ENCODE measurements around the gene NCAN. TPM values are rescaled to one million over a fixed set of nuclear protein-coding genes. Genes with fewer than 3 reads are reported as not detected.

Gene NCAN
- total RNA-seq, 1 donor from 2014 or later: not detected

DNA sequence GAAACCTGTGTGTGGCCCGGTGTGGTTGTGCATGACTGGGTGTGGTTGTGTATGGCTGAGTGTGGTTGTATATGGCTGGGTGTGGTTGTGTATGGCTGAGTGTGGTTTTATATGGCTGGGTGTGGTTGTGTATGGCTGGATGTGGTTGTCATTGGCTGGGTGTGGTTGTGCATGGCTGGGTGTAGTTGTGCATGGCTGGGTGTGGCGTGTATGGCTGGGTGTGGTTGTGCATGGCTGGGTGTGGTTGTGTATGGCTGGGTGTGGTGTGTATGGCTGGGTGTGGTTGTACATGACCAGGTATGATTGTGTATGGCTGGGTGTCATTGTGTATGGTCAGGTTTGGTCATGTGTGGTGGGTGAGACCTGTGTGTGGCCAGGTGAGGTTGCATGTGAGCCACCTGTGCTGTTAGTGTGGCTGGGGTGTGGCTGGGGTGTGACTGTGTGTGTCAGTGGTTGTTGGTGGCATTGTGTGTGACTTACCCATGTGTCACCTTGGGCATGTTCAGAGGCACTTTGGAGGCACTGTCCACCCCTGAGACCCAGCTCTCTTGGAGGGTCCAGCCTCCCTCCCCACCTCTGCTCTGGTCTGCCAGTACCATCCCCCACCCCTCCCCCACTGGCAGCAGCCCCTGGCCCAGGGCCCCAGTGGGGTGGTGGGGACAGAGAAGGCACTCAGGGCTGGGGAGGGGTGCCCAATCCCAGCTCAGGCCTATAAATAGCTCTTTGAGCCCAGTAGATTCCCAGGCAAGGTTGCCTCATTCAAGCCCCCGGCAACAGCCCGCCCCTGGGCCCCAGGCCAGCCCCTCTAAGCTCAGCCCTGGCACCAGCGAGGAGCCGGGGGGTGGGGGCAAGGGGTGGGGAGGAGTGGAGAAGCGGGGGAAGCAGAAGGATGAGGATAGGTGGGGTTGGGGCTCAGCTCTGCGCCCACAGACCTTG is 3.9 kb upstream of the NCAN start:
- no peak for DNase-seq (ENCODE audit: low spot score)
- peaks cover 5% of the 10 kb centered on the region for H3K4me1 Mint-ChIP-seq (ENCODE audit: low read depth)
- no peak overlapping the region for H3K4me3 Mint-ChIP-seq (ENCODE audit: unreplicated experiment)
- H3K27ac Mint-ChIP-seq (ENCODE audit: unreplicated experiment): no peak overlapping the region
- no peaks in the 10 kb centered on the region for H3K36me3 Mint-ChIP-seq (ENCODE audit: low read depth)
- TF ChIP-seq, protein P1, sequence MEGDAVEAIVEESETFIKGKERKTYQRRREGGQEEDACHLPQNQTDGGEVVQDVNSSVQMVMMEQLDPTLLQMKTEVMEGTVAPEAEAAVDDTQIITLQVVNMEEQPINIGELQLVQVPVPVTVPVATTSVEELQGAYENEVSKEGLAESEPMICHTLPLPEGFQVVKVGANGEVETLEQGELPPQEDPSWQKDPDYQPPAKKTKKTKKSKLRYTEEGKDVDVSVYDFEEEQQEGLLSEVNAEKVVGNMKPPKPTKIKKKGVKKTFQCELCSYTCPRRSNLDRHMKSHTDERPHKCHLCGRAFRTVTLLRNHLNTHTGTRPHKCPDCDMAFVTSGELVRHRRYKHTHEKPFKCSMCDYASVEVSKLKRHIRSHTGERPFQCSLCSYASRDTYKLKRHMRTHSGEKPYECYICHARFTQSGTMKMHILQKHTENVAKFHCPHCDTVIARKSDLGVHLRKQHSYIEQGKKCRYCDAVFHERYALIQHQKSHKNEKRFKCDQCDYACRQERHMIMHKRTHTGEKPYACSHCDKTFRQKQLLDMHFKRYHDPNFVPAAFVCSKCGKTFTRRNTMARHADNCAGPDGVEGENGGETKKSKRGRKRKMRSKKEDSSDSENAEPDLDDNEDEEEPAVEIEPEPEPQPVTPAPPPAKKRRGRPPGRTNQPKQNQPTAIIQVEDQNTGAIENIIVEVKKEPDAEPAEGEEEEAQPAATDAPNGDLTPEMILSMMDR (IDR thresholded peaks at IDR 0.05): no peak
- H3K9me3 Mint-ChIP-seq (ENCODE audit: low read depth): no peaks in the 10 kb centered on the region
- H3K27me3 Mint-ChIP-seq (ENCODE audit: low read depth): peaks cover 27% of the 10 kb centered on the region

DNA sequence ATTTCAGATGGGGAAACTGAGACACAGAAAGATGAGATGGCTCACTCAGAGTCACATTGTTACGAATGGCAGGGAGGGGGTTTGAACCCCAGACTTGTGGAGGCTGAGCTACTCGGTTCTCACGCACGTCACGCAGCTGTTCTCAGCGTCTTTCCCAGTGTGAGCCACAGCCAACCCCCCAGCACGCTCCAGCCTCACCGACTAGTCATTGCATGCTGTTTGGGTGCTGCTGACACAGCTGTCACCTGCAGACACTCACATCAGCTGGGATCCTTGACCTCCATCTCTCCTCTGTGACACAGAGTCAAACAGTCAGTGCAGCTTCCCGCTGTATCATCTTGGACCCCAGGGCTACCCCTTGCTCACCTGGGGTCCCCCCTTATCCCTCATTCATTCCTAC is 2.4 kb upstream of the NCAN start:
- Mint-ChIP-seq H3K4me3 (ENCODE audit: unreplicated experiment) (no peak overlapping the region), H3K27ac (ENCODE audit: unreplicated experiment) (no peak overlapping the region), H3K9me3 (ENCODE audit: low read depth) (no peaks in the 10 kb centered on the region), H3K36me3 (ENCODE audit: low read depth) (no peaks in the 10 kb centered on the region), H3K27me3 (ENCODE audit: low read depth) (peaks cover 41% of the 10 kb centered on the region), H3K4me1 (ENCODE audit: low read depth) (no peaks in the 10 kb centered on the region)
- TF ChIP-seq, protein P1 (IDR thresholded peaks at IDR 0.05): no peak
- no peak for DNase-seq (ENCODE audit: low spot score)

GRCh38 chr19:19212916-19213315 is 1.2 kb downstream of the NCAN start:
- Mint-ChIP-seq H3K27me3 (ENCODE audit: low read depth) (peaks cover 38% of the 10 kb centered on the region), H3K36me3 (ENCODE audit: low read depth) (no peaks in the 10 kb centered on the region), H3K9me3 (ENCODE audit: low read depth) (peaks cover 4% of the 10 kb centered on the region), H3K4me1 (ENCODE audit: low read depth) (no peaks in the 10 kb centered on the region), H3K4me3 (ENCODE audit: unreplicated experiment) (no peak overlapping the region), H3K27ac (ENCODE audit: unreplicated experiment) (no peak overlapping the region)
- TF ChIP-seq, protein P1 (IDR thresholded peaks at IDR 0.05): no peak
- no peak for DNase-seq (ENCODE audit: low spot score)

- Mint-ChIP-seq H3K9me3 (ENCODE audit: low read depth) (peaks cover 4% of the 10 kb centered on the region), H3K4me3 (ENCODE audit: unreplicated experiment) (no peak overlapping the region), H3K36me3 (ENCODE audit: low read depth) (no peaks in the 10 kb centered on the region), H3K27me3 (ENCODE audit: low read depth) (peaks cover 38% of the 10 kb centered on the region), H3K27ac (ENCODE audit: unreplicated experiment) (no peak overlapping the region), H3K4me1 (ENCODE audit: low read depth) (no peaks in the 10 kb centered on the region)
- DNase-seq (ENCODE audit: low spot score): no peak
- TF ChIP-seq, protein P1 (IDR thresholded peaks at IDR 0.05): no peak
Observed at GRCh38 chr19:19213426-19214158, 1.8 kb downstream of the NCAN start.

DNA sequence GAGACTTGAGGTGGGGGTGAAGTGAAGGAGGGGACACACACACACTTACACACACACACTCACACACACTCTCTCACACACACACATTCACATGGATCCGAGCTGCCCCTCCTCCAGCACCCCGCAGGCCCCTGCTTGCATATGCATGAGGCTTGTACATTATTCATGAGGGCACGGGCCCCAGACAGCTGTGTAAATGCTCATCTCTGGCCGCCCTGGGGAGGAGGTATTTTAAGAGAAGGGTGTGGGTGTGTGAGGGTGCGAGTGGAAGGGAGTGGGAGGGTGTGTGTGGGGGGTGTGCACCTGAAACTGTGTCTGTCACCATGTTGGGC is 2.4 kb downstream of the NCAN start:
- no peak for DNase-seq (ENCODE audit: low spot score)
- TF ChIP-seq, protein P1 (IDR thresholded peaks at IDR 0.05): no peak
- Mint-ChIP-seq H3K9me3 (ENCODE audit: low read depth) (peaks cover 4% of the 10 kb centered on the region), H3K4me1 (ENCODE audit: low read depth) (no peaks in the 10 kb centered on the region), H3K4me3 (ENCODE audit: unreplicated experiment) (no peak overlapping the region), H3K27me3 (ENCODE audit: low read depth) (peaks cover 35% of the 10 kb centered on the region), H3K36me3 (ENCODE audit: low read depth) (no peaks in the 10 kb centered on the region), H3K27ac (ENCODE audit: unreplicated experiment) (no peak overlapping the region)

Data from chondrocyte (in vitro differentiated cells).